Sigmoid colon (tissue), 4 donors: ENCODE results near the gene MACROD2.

ENCODE experiments used
- EP300 ChIP-seq, 4 donors: sonication (generic); formaldehyde crosslinking; IDR thresholded peaks; one replicate each; pipeline ENCODE4 v1.6.1; 2017; ENCODE audit warnings: antibody characterized with exemption in 4 of 4
- POLR2A ChIP-seq, 2 donors: fragments of 450-650 bp; IDR thresholded peaks; one replicate each; pipeline ENCODE4 v1.6.1; 2016; ENCODE audit warnings: antibody characterized with exemption in 2 of 2, mild to moderate bottlenecking in 2 of 2, moderate library complexity in 2 of 2
- POLR2AphosphoS5 ChIP-seq, 4 donors: sonication (generic); formaldehyde crosslinking; IDR thresholded peaks; one replicate each; pipeline ENCODE4 v1.6.1; 2017; ENCODE audit warnings: antibody characterized with exemption in 4 of 4
- TF ChIP-seq, protein P1 (sequence below), 4 experiments: fragments of 450-650 bp in 3 of 4; fragments of 200-600 bp in 1 of 4; IDR thresholded peaks; one replicate each; pipeline ENCODE4 v1.5.1; 2016 to 2019; ENCODE audit warnings: antibody characterized with exemption in 4 of 4, mild to moderate bottlenecking in 3 of 4, moderate library complexity in 2 of 4

DNA sequence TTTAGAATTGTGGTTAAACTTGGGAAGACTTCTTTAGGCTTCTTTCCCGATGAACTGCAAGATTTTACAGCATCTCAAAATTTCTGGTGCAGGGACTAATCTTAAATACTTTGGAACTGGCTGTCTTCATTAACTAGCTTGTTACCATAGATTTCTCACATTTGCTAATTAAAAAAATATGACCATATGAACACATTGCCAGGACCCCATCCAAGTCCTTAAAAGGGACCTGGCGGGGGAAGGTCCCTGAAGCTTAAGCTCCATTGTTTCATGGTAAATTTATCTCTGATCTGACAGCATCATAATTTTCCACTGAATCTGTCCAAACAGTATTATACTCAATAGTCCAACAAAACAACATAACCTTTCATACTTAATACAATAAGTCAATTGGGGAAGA, 859.9 kb downstream of the MACROD2 start:
- TF ChIP-seq, protein P1, sequence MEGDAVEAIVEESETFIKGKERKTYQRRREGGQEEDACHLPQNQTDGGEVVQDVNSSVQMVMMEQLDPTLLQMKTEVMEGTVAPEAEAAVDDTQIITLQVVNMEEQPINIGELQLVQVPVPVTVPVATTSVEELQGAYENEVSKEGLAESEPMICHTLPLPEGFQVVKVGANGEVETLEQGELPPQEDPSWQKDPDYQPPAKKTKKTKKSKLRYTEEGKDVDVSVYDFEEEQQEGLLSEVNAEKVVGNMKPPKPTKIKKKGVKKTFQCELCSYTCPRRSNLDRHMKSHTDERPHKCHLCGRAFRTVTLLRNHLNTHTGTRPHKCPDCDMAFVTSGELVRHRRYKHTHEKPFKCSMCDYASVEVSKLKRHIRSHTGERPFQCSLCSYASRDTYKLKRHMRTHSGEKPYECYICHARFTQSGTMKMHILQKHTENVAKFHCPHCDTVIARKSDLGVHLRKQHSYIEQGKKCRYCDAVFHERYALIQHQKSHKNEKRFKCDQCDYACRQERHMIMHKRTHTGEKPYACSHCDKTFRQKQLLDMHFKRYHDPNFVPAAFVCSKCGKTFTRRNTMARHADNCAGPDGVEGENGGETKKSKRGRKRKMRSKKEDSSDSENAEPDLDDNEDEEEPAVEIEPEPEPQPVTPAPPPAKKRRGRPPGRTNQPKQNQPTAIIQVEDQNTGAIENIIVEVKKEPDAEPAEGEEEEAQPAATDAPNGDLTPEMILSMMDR (IDR thresholded peaks at IDR 0.05) = no peak
- TF ChIP-seq POLR2AphosphoS5 (IDR thresholded peaks at IDR 0.05) = no peak
- TF ChIP-seq EP300 (IDR thresholded peaks at IDR 0.05) = no peak
- TF ChIP-seq POLR2A (IDR thresholded peaks at IDR 0.05) = no peak
